D341Med (cell line): ENCODE measurements around the gene PTPN14.
A peak's percentile ranks its signal among the peaks of the same experiment; 100 is the strongest.

Experiments used
- DNase-seq: peaks from one replicate; pipeline ENCODE4 v3.0.0; 2012; ENCODE audit warnings: low spot score

The PTPN14 gene

GRCh38 chr1:214363386-214363785 is 188.0 kb downstream of the PTPN14 start:
- DNase-seq: no peak

DNA sequence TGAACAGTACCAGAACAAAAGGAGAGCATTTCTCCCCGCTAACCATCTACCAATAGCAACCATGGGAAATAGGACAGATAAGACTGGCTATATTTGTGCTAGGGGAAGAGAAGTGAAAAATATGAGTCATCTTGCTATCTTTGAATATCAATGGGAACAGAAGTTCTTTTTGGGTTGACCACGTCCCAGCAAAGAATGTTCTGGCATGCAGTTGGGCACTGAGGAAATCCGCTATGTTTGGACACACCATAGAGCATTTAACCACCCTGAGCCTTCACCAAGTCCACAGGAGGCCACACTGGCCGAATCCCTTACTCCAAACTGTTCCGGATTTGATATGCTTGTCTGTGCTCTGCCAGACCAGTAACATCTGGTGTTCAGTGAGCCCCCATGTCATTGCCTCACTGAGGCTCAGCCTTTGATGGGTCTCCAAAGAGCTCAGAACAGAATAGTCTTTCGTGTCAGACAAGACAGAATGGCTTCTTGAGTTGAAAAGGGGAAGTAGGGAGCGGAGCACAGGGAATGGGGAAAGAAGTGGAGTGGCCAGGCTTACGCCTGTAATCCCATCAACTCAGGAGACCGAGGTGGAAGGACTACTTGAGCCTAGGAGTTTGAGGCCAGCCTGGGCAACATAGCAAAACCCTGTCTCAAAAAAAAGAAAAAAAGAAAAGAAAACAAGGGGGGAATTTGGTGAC is 189.1 kb downstream of the PTPN14 start:
- DNase-seq: no peak

GRCh38 chr1:214361636-214362035 is 189.8 kb downstream of the PTPN14 start:
- DNase-seq: no peak

DNA sequence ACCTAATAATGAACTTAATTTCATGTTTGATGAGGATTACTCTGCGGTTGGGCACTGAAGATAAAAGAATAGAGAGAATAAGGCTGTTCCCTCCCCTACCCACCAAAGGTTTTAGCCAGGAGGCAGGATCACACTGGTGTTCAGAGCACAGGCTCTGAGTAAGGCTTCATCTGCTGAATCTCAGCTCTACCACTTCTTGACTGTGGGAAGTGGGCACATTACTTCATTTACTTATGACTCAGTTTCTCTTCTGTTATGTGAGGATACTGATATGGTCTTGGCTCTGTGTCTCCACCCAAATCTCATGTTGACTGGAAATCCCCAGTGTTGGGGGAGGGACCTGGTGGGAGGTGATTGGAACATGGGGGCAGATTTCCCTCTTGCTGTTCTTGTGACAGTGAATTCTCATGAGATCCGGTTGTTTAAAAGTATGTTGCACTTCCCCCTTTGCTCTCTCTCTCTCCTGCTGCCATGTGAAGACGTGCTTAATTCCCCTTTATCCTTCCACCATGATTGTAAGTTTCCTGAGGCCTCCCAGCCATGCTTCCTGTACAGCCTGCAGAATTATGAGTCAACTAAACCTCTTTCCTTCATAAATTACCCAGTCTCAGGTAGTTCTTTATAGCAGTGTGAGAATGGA is 190.8 kb downstream of the PTPN14 start:
- no peak for DNase-seq

DNA sequence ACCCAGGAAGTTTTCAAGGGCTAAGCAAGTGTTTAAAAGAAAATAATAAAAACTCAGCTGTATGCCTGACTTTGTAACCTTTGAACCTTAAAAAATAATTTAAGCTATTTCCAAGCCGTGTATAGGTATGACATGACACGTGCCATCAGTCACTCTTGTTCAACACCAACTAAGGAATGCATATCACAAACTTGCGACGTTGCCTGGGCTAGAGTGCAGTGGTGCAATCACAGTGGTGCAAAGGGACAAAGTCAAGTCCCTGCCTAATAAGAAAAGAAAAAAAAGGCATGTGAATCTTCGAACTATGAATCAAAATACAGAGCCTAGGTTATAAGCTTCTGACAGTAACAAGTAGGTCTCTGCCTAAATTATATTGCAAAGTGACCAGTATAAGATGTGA is 191.3 kb downstream of the PTPN14 start:
- DNase-seq: no peak

DNA sequence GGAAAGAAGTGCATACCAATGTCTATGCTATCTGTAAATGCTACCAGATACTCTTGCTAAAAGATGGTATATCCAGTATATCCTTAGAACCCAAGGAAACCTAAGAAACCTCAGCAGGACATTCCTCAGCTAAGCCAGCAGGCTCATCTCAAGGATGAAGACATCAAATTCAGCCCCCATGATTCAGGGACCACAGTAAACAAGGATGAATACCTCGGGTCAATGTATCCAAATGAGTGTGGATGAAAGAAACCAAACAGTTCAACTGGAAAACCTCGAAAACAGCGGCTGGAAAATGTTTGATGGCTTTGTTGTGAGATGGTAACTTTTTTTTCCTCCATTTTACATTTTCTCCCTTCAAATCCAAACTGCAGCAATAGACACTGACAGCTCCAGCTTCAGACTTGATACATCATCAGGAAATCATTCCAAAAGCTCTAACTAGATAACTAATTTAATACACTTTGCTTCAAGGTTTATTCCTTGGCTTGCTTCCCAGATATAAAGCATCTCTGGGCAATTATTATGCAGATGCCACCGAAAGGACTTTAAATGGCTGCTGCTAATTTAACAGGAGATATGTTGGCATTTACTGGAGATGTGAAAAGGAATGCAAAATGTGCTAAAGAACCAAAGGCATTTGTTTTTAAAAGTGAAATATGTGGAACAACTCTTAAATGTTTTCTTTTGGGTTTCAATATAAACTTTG is 196.8 kb downstream of the PTPN14 start:
- DNase-seq: no peak

DNA sequence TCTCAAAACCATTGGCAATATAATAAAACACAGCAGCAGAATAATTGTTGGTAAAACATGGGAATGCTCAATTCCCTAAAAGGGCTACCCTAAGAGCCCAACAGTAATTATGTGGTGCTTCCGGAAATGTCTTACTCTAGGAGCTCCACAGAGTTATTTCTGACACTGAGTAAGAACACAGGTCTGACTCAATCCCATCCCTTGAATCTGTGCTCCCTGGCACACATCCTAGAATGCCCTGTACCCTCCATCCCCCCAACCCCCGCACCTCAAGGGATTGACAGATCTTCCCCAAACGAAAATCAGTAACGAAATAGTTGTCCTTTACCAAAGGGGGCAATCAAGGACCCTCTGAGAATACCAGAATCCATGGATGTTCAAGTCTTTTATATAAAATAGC is 198.6 kb downstream of the PTPN14 start:
- DNase-seq: no peak

GRCh38 chr1:214351551-214352277 is 199.7 kb downstream of the PTPN14 start:
- no peak for DNase-seq

GRCh38 chr1:214349781-214350180 is 201.6 kb downstream of the PTPN14 start:
- DNase-seq: no peak

GRCh38 chr1:214349008-214349407 is 202.4 kb downstream of the PTPN14 start:
- no peak for DNase-seq

DNA sequence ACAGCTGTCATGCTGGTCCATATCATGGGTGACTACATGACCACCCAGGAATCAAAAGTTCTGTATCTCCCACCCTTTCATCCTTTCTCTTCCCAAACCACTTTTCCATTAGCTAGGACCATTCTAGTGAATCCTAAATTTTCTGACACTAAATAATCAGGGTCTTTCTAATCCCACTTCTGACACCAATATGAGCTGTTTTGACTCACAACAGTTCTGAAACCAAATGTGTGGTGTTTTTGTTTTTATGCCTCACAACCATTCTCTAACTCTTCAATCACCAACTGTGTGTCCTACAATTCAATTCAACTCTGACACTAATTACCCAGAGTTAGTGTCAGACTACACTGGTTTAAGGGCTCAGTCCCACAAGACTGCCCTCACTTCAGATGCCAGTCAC is 206.5 kb downstream of the PTPN14 start:
- DNase-seq: no peak

DNA sequence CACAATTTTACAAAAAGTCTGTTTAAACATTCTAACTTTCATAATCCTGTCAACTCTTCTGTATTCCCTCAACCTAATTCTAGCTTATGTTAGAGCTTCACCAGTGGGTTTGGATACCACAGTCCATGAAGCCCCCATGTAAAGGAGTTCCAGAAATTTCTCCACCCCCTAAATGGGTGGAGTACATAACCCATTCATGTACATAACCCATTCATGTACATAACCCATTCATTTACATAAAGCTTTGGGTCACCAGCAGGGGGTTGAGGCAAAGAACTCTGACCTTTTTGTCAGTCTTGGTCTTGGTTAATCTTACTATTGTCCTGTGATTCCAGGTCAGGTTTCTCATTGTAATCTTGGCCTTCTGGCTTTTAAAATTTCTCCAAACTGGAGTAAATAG is 208.9 kb downstream of the PTPN14 start:
- DNase-seq: no peak

- no peak for DNase-seq
Observed at GRCh38 chr1:214341932-214342331, 209.5 kb downstream of the PTPN14 start.

GRCh38 chr1:214341459-214341858 is 209.9 kb downstream of the PTPN14 start:
- DNase-seq: no peak

- no peak for DNase-seq
Observed at GRCh38 chr1:214338212-214338611, 213.2 kb downstream of the PTPN14 start.

- DNase-seq: no peak
Observed at GRCh38 chr1:214337511-214337910, 213.9 kb downstream of the PTPN14 start.

DNA sequence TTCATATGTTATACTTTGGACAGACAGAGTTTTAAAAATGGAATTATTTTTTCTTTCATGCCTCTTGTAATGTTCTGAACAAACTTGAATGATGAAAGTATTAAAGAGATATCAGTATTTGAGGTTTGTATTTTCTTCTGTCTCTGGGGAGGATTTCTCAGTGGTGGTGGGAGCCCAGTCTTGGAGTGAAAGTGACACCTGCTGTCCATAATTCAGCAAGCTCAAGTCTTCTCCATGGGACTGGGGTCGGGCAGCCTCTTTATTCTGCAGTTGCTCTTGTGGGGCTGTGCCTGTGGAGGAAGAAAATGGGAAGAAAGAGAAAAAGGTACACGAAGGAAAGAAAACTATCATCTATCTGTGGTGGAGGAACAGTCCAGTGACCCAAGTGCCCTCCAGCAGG is 214.4 kb downstream of the PTPN14 start:
- no peak for DNase-seq

- no peak for DNase-seq
Observed at GRCh38 chr1:214335567-214335966, 215.8 kb downstream of the PTPN14 start.

DNA sequence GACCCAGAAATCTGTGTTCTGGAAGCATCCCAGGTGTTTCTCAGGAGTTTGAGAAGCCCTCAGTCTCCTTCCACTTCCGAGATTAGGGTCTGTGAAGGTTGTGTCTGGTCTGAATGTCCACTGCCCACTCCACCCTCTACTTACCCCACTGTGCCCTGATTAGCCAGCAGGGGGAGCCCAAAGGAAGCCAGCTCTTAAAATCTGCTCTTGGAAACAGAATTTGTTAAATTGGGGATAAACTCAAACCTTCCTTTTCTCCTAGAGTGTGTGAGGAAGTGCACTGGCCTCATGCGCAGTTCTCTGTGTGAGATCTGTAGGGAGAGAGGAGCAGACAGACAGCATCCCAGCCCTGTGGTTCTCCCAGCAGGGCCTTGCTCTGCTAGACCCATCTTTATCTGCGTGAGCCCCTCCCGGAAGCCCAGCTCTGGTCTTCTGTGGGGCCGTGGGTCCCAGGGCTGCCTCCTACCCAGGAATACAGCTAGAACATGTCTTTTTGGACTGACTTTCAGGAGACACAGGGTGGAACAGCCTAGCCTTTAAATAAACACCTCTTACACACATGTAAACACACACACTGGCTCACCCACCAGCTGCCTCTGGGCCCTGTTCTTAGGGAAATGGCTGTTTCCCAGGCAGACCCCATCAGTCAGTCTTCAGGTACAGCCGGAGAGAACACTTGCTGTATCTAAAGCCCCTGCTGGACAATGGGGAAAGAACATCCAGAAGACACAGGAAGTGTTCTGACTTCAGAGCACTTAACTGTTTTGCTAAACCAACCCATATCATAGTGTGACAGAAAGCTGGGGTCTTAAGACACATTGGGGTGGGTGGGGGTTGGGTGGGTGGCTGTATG is 218.2 kb downstream of the PTPN14 start:
- peak; percentile 75 for DNase-seq

GRCh38 chr1:214331827-214332423 is 219.5 kb downstream of the PTPN14 start:
- peak; percentile 86 for DNase-seq

DNA sequence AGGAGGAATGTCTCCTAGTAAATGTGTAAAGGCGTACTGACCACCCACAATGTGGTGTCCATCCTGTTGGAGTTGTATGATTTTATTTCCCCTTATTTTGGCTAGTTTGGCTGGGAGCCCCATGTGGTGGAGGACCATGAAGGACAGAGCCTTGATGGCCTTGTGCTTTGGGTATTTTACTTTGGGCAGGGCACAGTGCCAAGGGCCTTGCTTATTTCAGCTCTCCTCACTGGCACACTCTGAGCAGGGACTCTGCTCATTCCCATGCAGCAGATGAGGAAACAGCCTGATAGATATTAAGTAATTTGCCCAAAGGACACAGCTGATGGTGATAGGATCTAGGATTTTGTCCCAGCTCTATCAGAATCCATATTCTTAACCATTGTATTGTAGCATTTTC is 220.2 kb downstream of the PTPN14 start:
- DNase-seq: no peak
